ENCODE measurements around the gene CTXND1. TPM values are rescaled to one million over a fixed set of nuclear protein-coding genes. Genes with fewer than 3 reads are reported as not detected.
A peak's percentile ranks its signal among the peaks of the same experiment; 100 is the strongest.

Gene CTXND1
- total RNA-seq, 2 experiments from 2014 or later, result not detected

DNA sequence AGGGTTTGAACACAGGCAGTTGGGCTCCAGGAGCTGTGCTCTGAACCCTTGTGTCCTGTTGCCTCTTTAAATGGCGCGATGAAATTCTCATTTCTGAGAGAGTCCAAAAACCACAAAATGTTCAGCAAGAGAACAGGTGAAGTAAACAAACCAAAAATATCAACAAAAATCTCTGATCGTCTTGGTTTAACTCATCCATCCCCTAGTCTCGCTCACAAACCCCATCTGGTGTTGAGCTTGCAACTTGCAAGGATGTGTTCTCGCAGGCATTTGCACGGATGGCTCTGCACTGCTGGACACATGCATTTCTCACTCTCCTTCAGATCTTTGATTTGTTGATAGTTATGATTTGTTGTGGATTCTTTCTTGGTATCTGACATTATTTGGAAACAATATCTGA is 68.1 kb downstream of the CTXND1 start:
- Histone ChIP-seq H3K4me1 (ENCODE audit: insufficient read depth, low read length, poor library complexity, severe bottlenecking) (no peaks in the 10 kb centered on the region), H3K9me3 (ENCODE audit: low read length) (no peaks in the 10 kb centered on the region), H4K20me1 (ENCODE audit: insufficient read depth, low read length) (no peaks in the 10 kb centered on the region), H3K4me3 (ENCODE audit: low read depth, low read length, poor library complexity, severe bottlenecking) (no peak overlapping the region), H2AFZ (ENCODE audit: low read length) (no peak overlapping the region), H3K4me2 (ENCODE audit: low read length) (no peak overlapping the region), H3K9me2 (ENCODE audit: insufficient read depth, low read length) (no peaks in the 10 kb centered on the region), H3K79me2 (ENCODE audit: insufficient read depth, low read depth, low read length) (no peaks in the 10 kb centered on the region), H3K36me3 (ENCODE audit: insufficient read depth, low read length) (no peaks in the 10 kb centered on the region), H3K27ac (ENCODE audit: low read depth, low read length, poor library complexity, severe bottlenecking) (no peak overlapping the region)
- intact Hi-C loops (cut with micrococcal nuclease; ENCODE audit: unreplicated experiment), result no loop called here
- no peak for DNase-seq (ENCODE audit: low spot score)
- TF ChIP-seq EZH2phosphoT487 (IDR thresholded peaks at IDR 0.05; ENCODE audit: borderline replicate concordance, low read depth, low read length), result no peak
- TF ChIP-seq, protein P1, sequence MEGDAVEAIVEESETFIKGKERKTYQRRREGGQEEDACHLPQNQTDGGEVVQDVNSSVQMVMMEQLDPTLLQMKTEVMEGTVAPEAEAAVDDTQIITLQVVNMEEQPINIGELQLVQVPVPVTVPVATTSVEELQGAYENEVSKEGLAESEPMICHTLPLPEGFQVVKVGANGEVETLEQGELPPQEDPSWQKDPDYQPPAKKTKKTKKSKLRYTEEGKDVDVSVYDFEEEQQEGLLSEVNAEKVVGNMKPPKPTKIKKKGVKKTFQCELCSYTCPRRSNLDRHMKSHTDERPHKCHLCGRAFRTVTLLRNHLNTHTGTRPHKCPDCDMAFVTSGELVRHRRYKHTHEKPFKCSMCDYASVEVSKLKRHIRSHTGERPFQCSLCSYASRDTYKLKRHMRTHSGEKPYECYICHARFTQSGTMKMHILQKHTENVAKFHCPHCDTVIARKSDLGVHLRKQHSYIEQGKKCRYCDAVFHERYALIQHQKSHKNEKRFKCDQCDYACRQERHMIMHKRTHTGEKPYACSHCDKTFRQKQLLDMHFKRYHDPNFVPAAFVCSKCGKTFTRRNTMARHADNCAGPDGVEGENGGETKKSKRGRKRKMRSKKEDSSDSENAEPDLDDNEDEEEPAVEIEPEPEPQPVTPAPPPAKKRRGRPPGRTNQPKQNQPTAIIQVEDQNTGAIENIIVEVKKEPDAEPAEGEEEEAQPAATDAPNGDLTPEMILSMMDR (conservative IDR thresholded peaks at IDR 0.05; ENCODE audit: low read length), result peak; percentile 39; the same call in 1 of the 2 replicates
- no TSS peak for BruUV-seq (replicated peaks)
- ChIA-PET POLR2A (no interaction called here), CTCF (ENCODE audit: unreplicated experiment) (no interaction called here)

DNA sequence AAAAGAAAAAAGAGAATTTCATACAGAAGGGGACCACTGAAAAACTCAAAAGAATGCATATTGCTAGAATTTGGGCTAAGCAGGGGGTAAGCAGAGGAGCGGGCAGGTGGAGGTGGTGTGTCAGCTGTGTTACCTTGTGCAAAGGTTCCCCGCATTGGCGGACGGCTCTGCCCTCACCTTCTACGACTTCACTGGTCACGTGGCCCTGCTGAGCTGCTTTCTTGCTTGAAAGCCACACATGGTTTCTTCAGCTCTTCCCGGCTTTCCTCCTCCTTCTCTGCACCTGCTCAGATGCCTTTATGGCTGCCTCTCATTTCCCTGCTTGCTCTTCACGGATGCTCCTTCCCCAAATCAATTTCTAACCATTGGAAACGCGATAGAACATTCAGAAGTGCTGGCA is 68.7 kb downstream of the CTXND1 start:
- Histone ChIP-seq H3K4me3 (ENCODE audit: low read depth, low read length, poor library complexity, severe bottlenecking) (no peak overlapping the region), H3K36me3 (ENCODE audit: insufficient read depth, low read length) (no peaks in the 10 kb centered on the region), H4K20me1 (ENCODE audit: insufficient read depth, low read length) (no peaks in the 10 kb centered on the region), H2AFZ (ENCODE audit: low read length) (no peak overlapping the region), H3K79me2 (ENCODE audit: insufficient read depth, low read depth, low read length) (no peaks in the 10 kb centered on the region), H3K27ac (ENCODE audit: low read depth, low read length, poor library complexity, severe bottlenecking) (no peak overlapping the region), H3K4me2 (ENCODE audit: low read length) (no peak overlapping the region), H3K9me2 (ENCODE audit: insufficient read depth, low read length) (no peaks in the 10 kb centered on the region), H3K9me3 (ENCODE audit: low read length) (no peaks in the 10 kb centered on the region), H3K4me1 (ENCODE audit: insufficient read depth, low read length, poor library complexity, severe bottlenecking) (no peaks in the 10 kb centered on the region)
- ChIA-PET CTCF (ENCODE audit: unreplicated experiment) (no interaction called here), POLR2A (no interaction called here)
- no peak for DNase-seq (ENCODE audit: low spot score)
- TF ChIP-seq EZH2phosphoT487 (IDR thresholded peaks at IDR 0.05; ENCODE audit: borderline replicate concordance, low read depth, low read length), result no peak
- TF ChIP-seq, protein P1 (conservative IDR thresholded peaks at IDR 0.05; ENCODE audit: low read length), result no peak
- intact Hi-C loops (cut with micrococcal nuclease; ENCODE audit: unreplicated experiment), result no loop called here
- BruUV-seq (replicated peaks), result no TSS peak

DNA sequence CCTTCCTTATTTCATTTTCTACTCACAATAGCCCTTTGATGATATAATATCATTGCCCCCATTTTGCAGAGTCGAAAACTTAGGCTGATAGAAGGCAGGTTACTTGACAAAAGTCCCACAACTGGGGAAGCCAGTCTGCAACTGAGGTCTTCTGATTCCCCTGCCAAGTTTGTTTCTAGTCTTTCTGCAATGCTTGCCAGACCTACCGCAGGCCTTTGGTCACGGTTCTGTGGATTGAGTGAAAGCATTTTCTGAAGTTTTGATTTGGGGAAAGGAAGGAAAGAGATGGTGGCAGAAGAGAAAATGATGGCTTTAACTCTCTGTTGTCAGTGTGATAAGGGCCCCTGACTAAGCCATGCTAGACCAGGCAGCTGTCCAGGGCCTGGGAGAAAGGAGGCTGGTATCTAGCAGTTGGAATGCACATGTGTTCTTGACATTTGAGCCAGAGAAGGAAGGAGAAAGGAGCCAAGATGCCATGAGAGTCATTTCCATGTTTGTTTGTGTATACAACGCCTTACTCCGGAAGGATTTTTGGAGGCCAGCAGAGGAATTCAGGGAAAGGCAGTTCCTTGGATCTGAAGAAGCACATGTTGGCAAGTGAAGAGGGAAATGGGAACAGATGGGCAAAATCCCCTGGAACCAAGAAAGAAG is 69.3 kb downstream of the CTXND1 start:
- no peak for TF ChIP-seq EZH2phosphoT487 (IDR thresholded peaks at IDR 0.05; ENCODE audit: borderline replicate concordance, low read depth, low read length)
- TF ChIP-seq, protein P1 (conservative IDR thresholded peaks at IDR 0.05; ENCODE audit: low read length), result no peak
- POLR2A ChIA-PET, result no interaction called here
- CTCF ChIA-PET (ENCODE audit: unreplicated experiment), result no interaction called here

More for the DNA sequence above, 69.3 kb downstream of the CTXND1 start:
- Histone ChIP-seq H3K4me3 (ENCODE audit: low read depth, low read length, poor library complexity, severe bottlenecking) (no peak overlapping the region), H3K36me3 (ENCODE audit: insufficient read depth, low read length) (no peaks in the 10 kb centered on the region), H3K79me2 (ENCODE audit: insufficient read depth, low read depth, low read length) (no peaks in the 10 kb centered on the region), H2AFZ (ENCODE audit: low read length) (no peak overlapping the region), H3K27ac (ENCODE audit: low read depth, low read length, poor library complexity, severe bottlenecking) (no peak overlapping the region), H3K4me2 (ENCODE audit: low read length) (no peak overlapping the region), H3K9me2 (ENCODE audit: insufficient read depth, low read length) (no peaks in the 10 kb centered on the region), H3K9me3 (ENCODE audit: low read length) (no peaks in the 10 kb centered on the region), H4K20me1 (ENCODE audit: insufficient read depth, low read length) (no peaks in the 10 kb centered on the region), H3K4me1 (ENCODE audit: insufficient read depth, low read length, poor library complexity, severe bottlenecking) (no peaks in the 10 kb centered on the region)
- intact Hi-C loops (cut with micrococcal nuclease; ENCODE audit: unreplicated experiment), result no loop called here
- BruUV-seq (replicated peaks), result no TSS peak
- DNase-seq (ENCODE audit: low spot score), result no peak

Measured in OCI-LY7 (cell line).